Endothelial cell of umbilical vein (primary cell): Measurements from ENCODE around the gene SORCS1. TPM values are rescaled to one million over a fixed set of nuclear protein-coding genes. Genes with fewer than 3 reads are reported as not detected.

Experiments used
- BruUV-seq: library from RNA; stranded (reverse); fragments of 400-500 nt; replicated peaks from 2 replicates; lab custom pipeline; 2021; lab: Mats Ljungman, UMichigan
- CTCF ChIA-PET: fragments of 300-600, 350-600 bp; sonication (Branson Sonifier 250); formaldehyde crosslinking; loops from one replicate; lab custom pipeline; 2021; ENCODE audit warnings: antibody characterized with exemption, inconsistent platforms; lab: Charles Lee
- POLR2A ChIA-PET: fragments of 300-600, 350-600 bp; sonication (Branson Sonifier 250); formaldehyde crosslinking; loops from one replicate; lab custom pipeline; 2021; ENCODE audit warnings: antibody characterized with exemption, inconsistent platforms; lab: Charles Lee
- DNase-seq: peaks from one replicate; pipeline ENCODE4 v3.0.0-alpha.2; 2011; ENCODE audit warnings: low read depth, low spot score
- FAIRE-seq: peaks from 2 replicates; lab custom pipeline; 2011; peaks lifted over from hg19 to GRCh38; lab: Jason Lieb, UNC
- H2AFZ ChIP-seq: 2 replicates; pipeline ENCODE4 v1.6.0; 2012; ENCODE audit warnings: low read depth, low read length, control low read depth, inconsistent platforms
- H3K27ac ChIP-seq: 2 replicates; pipeline ENCODE4 v1.5.1; 2011; ENCODE audit warnings: low read depth, mild to moderate bottlenecking, control low read depth, low read length, moderate library complexity; ENCODE audit not compliant: insufficient read depth
- H3K27me3 ChIP-seq, 2 experiments: 2 replicates each; pipeline versions ENCODE4 v1.6.0 to v1.6.1; 2011; ENCODE audit warnings: low read length in 2 of 2, mixed read lengths in 1 of 2; ENCODE audit not compliant: control insufficient read depth in 2 of 2, insufficient read depth in 2 of 2
- H3K36me3 ChIP-seq, 2 experiments: 2 replicates in 1 of 2; 3 replicates in 1 of 2; pipeline ENCODE4 v1.5.1; 2011; ENCODE audit warnings: low read length in 2 of 2, mild to moderate bottlenecking in 1 of 2, moderate library complexity in 1 of 2; ENCODE audit not compliant: control insufficient read depth in 2 of 2, insufficient read depth in 2 of 2; ENCODE audit errors: extremely low read depth in 1 of 2
- H3K4me1 ChIP-seq: 3 replicates; pipeline ENCODE4 v1.5.1; 2011; ENCODE audit warnings: mild to moderate bottlenecking, low read length; ENCODE audit not compliant: control insufficient read depth, insufficient read depth; ENCODE audit errors: extremely low read depth
- H3K4me2 ChIP-seq: 2 replicates; pipeline ENCODE4 v1.6.1; 2011; ENCODE audit warnings: low read length, control low read depth, mixed read lengths; ENCODE audit not compliant: insufficient read depth
- H3K4me3 ChIP-seq, 3 experiments: fragments of 200-600 bp in 1 of 3; sonication (generic), shearing (Covaris generic) in 1 of 3; replicated peaks in 1 of 3; 2 replicates each; pipeline ENCODE4 v1.5.1; 2011 to 2016; ENCODE audit warnings: control low read depth in 3 of 3, low read length in 3 of 3, mild to moderate bottlenecking in 2 of 3, inconsistent platforms in 1 of 3, low read depth in 1 of 3, moderate library complexity in 1 of 3; ENCODE audit not compliant: insufficient read depth in 1 of 3
- H3K79me2 ChIP-seq: 2 replicates; pipeline ENCODE4 v1.6.0; 2012; ENCODE audit warnings: low read length, inconsistent platforms; ENCODE audit not compliant: control insufficient read depth, insufficient read depth
- H3K9ac ChIP-seq: replicated peaks from 2 replicates; pipeline ENCODE3; 2011; ENCODE audit warnings: low read length, control low read depth; ENCODE audit not compliant: insufficient read depth; ENCODE audit errors: extremely low read depth
- H3K9me1 ChIP-seq: replicated peaks from 3 replicates; pipeline ENCODE4 v1.6.0; 2011; ENCODE audit warnings: mild to moderate bottlenecking, low read length; ENCODE audit not compliant: control insufficient read depth, insufficient read depth; ENCODE audit errors: extremely low read depth
- H3K9me3 ChIP-seq: replicated peaks from 2 replicates; pipeline ENCODE4 v1.5.1; 2012; ENCODE audit warnings: low read length, inconsistent platforms; ENCODE audit not compliant: control insufficient read depth, insufficient read depth
- H4K20me1 ChIP-seq: replicated peaks from 2 replicates; pipeline ENCODE3; 2011; ENCODE audit warnings: mild to moderate bottlenecking, low read length; ENCODE audit not compliant: control insufficient read depth, insufficient read depth; ENCODE audit errors: extremely low read depth
- CTCF ChIP-seq, 2 donors: IDR thresholded peaks; 1 replicate in 1 of 2; 2 replicates in 1 of 2; pipeline ENCODE4 v1.5.1; 2011; ENCODE audit warnings: low read length in 2 of 2, mild to moderate bottlenecking in 2 of 2, moderate library complexity in 2 of 2, control low read depth in 1 of 2, inconsistent platforms in 1 of 2, low read depth in 1 of 2; ENCODE audit not compliant: insufficient read depth in 1 of 2; ENCODE audit errors: extremely low read depth in 1 of 2
- EZH2 ChIP-seq: IDR thresholded peaks from 2 replicates; pipeline ENCODE4 v1.6.1; 2012; ENCODE audit warnings: borderline replicate concordance, low read depth, mild to moderate bottlenecking, moderate library complexity, low read length, inconsistent platforms; ENCODE audit not compliant: severe bottlenecking
- FOS ChIP-seq: IDR thresholded peaks from 2 replicates; pipeline ENCODE4 v1.6.1; 2011; ENCODE audit warnings: mild to moderate bottlenecking, low read length, moderate library complexity, borderline replicate concordance; ENCODE audit not compliant: insufficient read depth
- GATA2 ChIP-seq: IDR thresholded peaks from 2 replicates; pipeline ENCODE4 v1.7.0; 2011; ENCODE audit warnings: low read depth, mild to moderate bottlenecking, moderate library complexity, mixed read lengths, low read length; ENCODE audit not compliant: insufficient read length, insufficient read depth
- JUN ChIP-seq: IDR thresholded peaks from 2 replicates; pipeline ENCODE4 v1.6.1; 2011; ENCODE audit warnings: borderline replicate concordance, low read depth; ENCODE audit not compliant: insufficient read length, insufficient read depth
- MAX ChIP-seq: IDR thresholded peaks from 2 replicates; pipeline ENCODE4 v1.6.1; 2011; ENCODE audit not compliant: insufficient read depth, insufficient read length
- MYC ChIP-seq: IDR thresholded peaks from one replicate; pipeline ENCODE4 v1.6.1; 2011; ENCODE audit warnings: mild to moderate bottlenecking, low read depth, low read length
- POLR2A ChIP-seq: IDR thresholded peaks from 2 replicates; pipeline ENCODE4 v1.6.1; 2012; ENCODE audit warnings: low read depth, mild to moderate bottlenecking, control low read depth, low read length
- POLR2AphosphoS5 ChIP-seq: IDR thresholded peaks from 2 replicates; pipeline ENCODE4 v1.6.1; 2012; ENCODE audit warnings: low read depth, mild to moderate bottlenecking, control low read depth, low read length, moderate library complexity; ENCODE audit not compliant: insufficient read depth
- dilution Hi-C: fragments of 300-500 bp; cut with MboI; formaldehyde crosslinking; loops from one replicate; pipeline ENCODE4 v1.15.0; 2019; ENCODE audit warnings: low sequenced_read_pairs; ENCODE audit not compliant: extremely low pct_ligation_motif_present
- intact Hi-C: fragments of 100-400 bp; cut with micrococcal nuclease; formaldehyde crosslinking; loops from one replicate; pipeline ENCODE4 v1.10.0; 2022
- polyA plus RNA-seq, 4 experiments: library from polyadenylated mRNA; depleted of rRNA in 3 of 4; stranded (reverse) in 3 of 4; unstranded in 1 of 4; fragments of >200 nt; gene quantifications; 2 replicates each; pipeline versions ENCODE4 v1.2.1 to v1.2.3, GENCODE V29; 2011 to 2012; ENCODE audit warnings: missing spikeins in 1 of 4
- total RNA-seq: library from RNA; stranded (reverse); gene quantifications from 2 replicates; pipeline ENCODE4 v1.2.3, GENCODE V29; 2021

The SORCS1 gene
- total and polyA plus RNA-seq, 2 donors (not counting 3 experiments of a cell fraction or from before 2014, with no cell fraction given), result not detected

- no peak overlapping the region for H3K4me2 ChIP-seq
- no peaks in the 10 kb centered on the region for H4K20me1 ChIP-seq
- no peaks in the 10 kb centered on the region for H3K27me3 ChIP-seq
- POLR2A ChIA-PET, result no interaction called here
- peaks cover 2% of the 10 kb centered on the region for H3K9me3 ChIP-seq
- intact Hi-C loops (no loop called here), dilution Hi-C loops (no loop called here)
- no TSS peak for BruUV-seq
- no peaks in the 10 kb centered on the region for H3K4me1 ChIP-seq
- H3K4me3 ChIP-seq, result no peak overlapping the region
- H3K36me3 ChIP-seq, result no peaks in the 10 kb centered on the region
- H3K27ac ChIP-seq, result no peak overlapping the region
- H3K9me1 ChIP-seq, result no peaks in the 10 kb centered on the region
- CTCF ChIA-PET, result no interaction called here
- TF ChIP-seq GATA2 (no peak), CTCF (IDR thresholded peaks at IDR 0.05; ENCODE audit: extremely low read depth in 1 of 2, insufficient read depth in 1 of 2, low read depth in 1 of 2, low read length in 2 of 2) (no peak), JUN (no peak), FOS (no peak), MAX (no peak), EZH2 (no peak), POLR2A (no peak), POLR2AphosphoS5 (no peak), MYC (no peak)
- DNase-seq (no peak), FAIRE-seq (no peak)
- H3K9ac ChIP-seq, result no peak overlapping the region
- no peak overlapping the region for H2AFZ ChIP-seq
- H3K79me2 ChIP-seq, result no peaks in the 10 kb centered on the region
Measured at GRCh38 chr10:107094824-107095522, 69.5 kb downstream of the SORCS1 start.
